Measurements from ENCODE around the gene TMEM204. TPM values are rescaled to one million over a fixed set of nuclear protein-coding genes. Genes with fewer than 3 reads are reported as not detected.

The TMEM204 gene
- total RNA-seq, 6 donors from 2014 or later = 31.4 to 112 (median 48.4) TPM

- Histone ChIP-seq H3K4me1 (peaks cover 87 to 99% (median 94%) of the 10 kb centered on the region in 4 donors), H3K9me3 (no peaks in the 10 kb centered on the region), H3K27ac (peak overlapping the region; percentile 75 to 93 (median 82)), H3K4me3 (peak overlapping the region in 1 of 4 donors; percentile 4), H3K36me3 (peaks cover 3 to 83% (median 49%) of the 10 kb centered on the region in 4 donors), H3K27me3 (no peaks in the 10 kb centered on the region)
- ATAC-seq (ENCODE audit: low FRiP score in 2 of 2) = no peak
- no peak for DNase-seq
- WGBS, 2 donors = 86 to 95% methylated on average over 4 to 11 of the region's 16 CpGs
- no peak for TF ChIP-seq POLR2AphosphoS5 (IDR thresholded peaks at IDR 0.05)
- no peak for TF ChIP-seq EP300 (IDR thresholded peaks at IDR 0.05)
- no peak for TF ChIP-seq CTCF (IDR thresholded peaks at IDR 0.05)
- TF ChIP-seq POLR2A (IDR thresholded peaks at IDR 0.05) = no peak
Observed at GRCh38 chr16:1546430-1546829, 13.0 kb downstream of the TMEM204 start.

GRCh38 chr16:1548233-1548632 lies 14.8 kb downstream of the TMEM204 start:
- ATAC-seq (ENCODE audit: low FRiP score in 2 of 2) (no peak), DNase-seq (no peak)
- Histone ChIP-seq H3K27ac (peak overlapping the region; percentile 45 to 93 (median 80)), H3K4me3 (no peak overlapping the region), H3K4me1 (peaks cover 74 to 87% (median 83%) of the 10 kb centered on the region in 4 donors), H3K9me3 (no peaks in the 10 kb centered on the region), H3K36me3 (peaks cover 0 to 80% (median 46%) of the 10 kb centered on the region in 4 donors), H3K27me3 (no peaks in the 10 kb centered on the region)
- whole genome bisulfite sequencing, 2 donors = 41 to 49% methylated on average over 5 of the region's 5 CpGs
- no peak for TF ChIP-seq EP300 (IDR thresholded peaks at IDR 0.05)
- TF ChIP-seq CTCF (IDR thresholded peaks at IDR 0.05) = no peak
- TF ChIP-seq POLR2AphosphoS5 (IDR thresholded peaks at IDR 0.05) = no peak
- TF ChIP-seq POLR2A (IDR thresholded peaks at IDR 0.05) = no peak

GRCh38 chr16:1548727-1549126 lies 15.3 kb downstream of the TMEM204 start:
- peak overlapping the region in 3 of 4 donors; percentile 75 to 93 (median 85) for H3K27ac ChIP-seq
- DNase-seq (peak in 1 of 2 donors; percentile 76), ATAC-seq (ENCODE audit: low FRiP score in 2 of 2) (no peak)
- no peaks in the 10 kb centered on the region for H3K9me3 ChIP-seq
- TF ChIP-seq CTCF (IDR thresholded peaks at IDR 0.05) (no peak), POLR2AphosphoS5 (IDR thresholded peaks at IDR 0.05) (no peak)
- no peak overlapping the region for H3K4me3 ChIP-seq
- H3K36me3 ChIP-seq = peaks cover 0 to 80% (median 48%) of the 10 kb centered on the region in 4 donors
- H3K27me3 ChIP-seq = no peaks in the 10 kb centered on the region
- 68 to 74% methylated on average over 21 to 23 of the region's 23 CpGs for WGBS, 2 donors
- H3K4me1 ChIP-seq = peaks cover 69 to 82% (median 78%) of the 10 kb centered on the region in 4 donors

GRCh38 chr16:1550069-1550468 lies 16.6 kb downstream of the TMEM204 start:
- 69 to 75% methylated on average over 8 of the region's 8 CpGs for WGBS, 2 donors
- H3K27me3 ChIP-seq = no peaks in the 10 kb centered on the region
- ATAC-seq (ENCODE audit: low FRiP score in 2 of 2) = no peak
- H3K27ac ChIP-seq = peak overlapping the region in 3 of 4 donors; percentile 53 to 93 (median 75)
- no peak for DNase-seq
- TF ChIP-seq POLR2AphosphoS5 (IDR thresholded peaks at IDR 0.05) = no peak
- no peak for TF ChIP-seq POLR2A (IDR thresholded peaks at IDR 0.05)
- TF ChIP-seq EP300 (IDR thresholded peaks at IDR 0.05) = no peak
- TF ChIP-seq CTCF (IDR thresholded peaks at IDR 0.05) = no peak
- H3K36me3 ChIP-seq = peaks cover 4 to 90% (median 60%) of the 10 kb centered on the region in 4 donors
- no peak overlapping the region for H3K4me3 ChIP-seq
- H3K4me1 ChIP-seq = peaks cover 58 to 68% (median 67%) of the 10 kb centered on the region in 4 donors
- H3K9me3 ChIP-seq = no peaks in the 10 kb centered on the region

GRCh38 chr16:1550696-1551095 lies 17.2 kb downstream of the TMEM204 start:
- no peak for TF ChIP-seq POLR2A (IDR thresholded peaks at IDR 0.05)
- TF ChIP-seq CTCF (IDR thresholded peaks at IDR 0.05) = no peak
- no peak for TF ChIP-seq POLR2AphosphoS5 (IDR thresholded peaks at IDR 0.05)
- no peak for TF ChIP-seq EP300 (IDR thresholded peaks at IDR 0.05)
- WGBS, 2 donors = 86 to 93% methylated on average over 11 to 14 of the region's 15 CpGs
- H3K9me3 ChIP-seq = no peaks in the 10 kb centered on the region
- peaks cover 9 to 95% (median 66%) of the 10 kb centered on the region in 4 donors for H3K36me3 ChIP-seq
- H3K4me1 ChIP-seq = peaks cover 52 to 65% (median 62%) of the 10 kb centered on the region in 4 donors
- no peak overlapping the region for H3K4me3 ChIP-seq
- ATAC-seq (ENCODE audit: low FRiP score in 2 of 2) = no peak
- H3K27me3 ChIP-seq = no peaks in the 10 kb centered on the region
- DNase-seq = peak in 1 of 2 donors; percentile 44
- H3K27ac ChIP-seq = peak overlapping the region in 3 of 4 donors; percentile 53 to 93 (median 75)
